ENCODE measurements around the gene PRRX2.

Gene PRRX2

DNA sequence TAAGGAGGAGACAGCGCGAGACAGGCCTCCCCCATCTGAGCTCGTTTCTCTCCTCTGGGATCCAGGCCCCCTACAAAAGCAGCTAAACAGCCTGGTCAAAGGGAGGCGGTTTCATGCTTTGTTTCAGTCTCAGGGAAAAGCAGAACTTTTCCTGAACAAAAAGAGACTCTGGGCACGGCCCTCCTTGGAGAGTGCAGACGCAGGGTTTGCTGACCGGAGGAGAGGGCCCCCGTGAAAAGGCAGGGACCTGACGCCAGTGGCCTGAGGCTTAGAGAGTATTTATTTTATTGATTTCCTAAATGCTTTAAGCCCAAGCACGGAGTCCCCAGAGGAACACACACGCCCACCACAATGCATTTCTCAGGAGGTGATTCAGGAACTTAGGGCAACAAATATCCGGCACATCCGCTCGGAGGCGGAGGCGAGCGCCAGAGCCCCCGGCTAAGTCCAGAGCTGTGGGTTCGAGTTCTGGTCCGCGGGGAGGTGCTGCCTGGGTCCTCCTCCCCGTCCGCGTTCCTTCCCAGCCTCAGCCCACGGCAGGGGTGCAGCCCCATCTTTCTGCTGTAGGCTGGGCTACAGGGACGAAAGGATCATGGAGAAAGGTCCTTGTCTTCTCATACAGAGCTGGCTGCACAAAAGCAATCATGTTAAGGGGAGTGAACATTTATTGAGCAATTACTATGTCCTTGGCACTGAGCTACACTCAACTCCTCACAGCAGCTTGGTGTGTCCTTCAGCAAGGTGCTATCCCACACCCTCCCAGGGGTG, 47.4 kb downstream of the PRRX2 start:
- no peaks in the 10 kb centered on the region for H3K79me2 ChIP-seq (ENCODE audit: low read length)
- no peak overlapping the region for H3K4me2 ChIP-seq (ENCODE audit: low read length)
- H3K36me3 ChIP-seq (replicated peaks; ENCODE audit: low read depth, low read length): no peaks in the 10 kb centered on the region
- no peaks in the 10 kb centered on the region for H3K9me3 ChIP-seq (ENCODE audit: insufficient read depth, low read length)
- no peaks in the 10 kb centered on the region for H3K4me1 ChIP-seq (ENCODE audit: low read length)
- no peak overlapping the region for H3K4me3 ChIP-seq (ENCODE audit: low read length)
- TF ChIP-seq, protein P1, sequence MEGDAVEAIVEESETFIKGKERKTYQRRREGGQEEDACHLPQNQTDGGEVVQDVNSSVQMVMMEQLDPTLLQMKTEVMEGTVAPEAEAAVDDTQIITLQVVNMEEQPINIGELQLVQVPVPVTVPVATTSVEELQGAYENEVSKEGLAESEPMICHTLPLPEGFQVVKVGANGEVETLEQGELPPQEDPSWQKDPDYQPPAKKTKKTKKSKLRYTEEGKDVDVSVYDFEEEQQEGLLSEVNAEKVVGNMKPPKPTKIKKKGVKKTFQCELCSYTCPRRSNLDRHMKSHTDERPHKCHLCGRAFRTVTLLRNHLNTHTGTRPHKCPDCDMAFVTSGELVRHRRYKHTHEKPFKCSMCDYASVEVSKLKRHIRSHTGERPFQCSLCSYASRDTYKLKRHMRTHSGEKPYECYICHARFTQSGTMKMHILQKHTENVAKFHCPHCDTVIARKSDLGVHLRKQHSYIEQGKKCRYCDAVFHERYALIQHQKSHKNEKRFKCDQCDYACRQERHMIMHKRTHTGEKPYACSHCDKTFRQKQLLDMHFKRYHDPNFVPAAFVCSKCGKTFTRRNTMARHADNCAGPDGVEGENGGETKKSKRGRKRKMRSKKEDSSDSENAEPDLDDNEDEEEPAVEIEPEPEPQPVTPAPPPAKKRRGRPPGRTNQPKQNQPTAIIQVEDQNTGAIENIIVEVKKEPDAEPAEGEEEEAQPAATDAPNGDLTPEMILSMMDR (IDR thresholded peaks at IDR 0.05; ENCODE audit: low read depth, low read length): no peak
- TF ChIP-seq EZH2phosphoT487 (IDR thresholded peaks at IDR 0.05; ENCODE audit: low read depth): no peak
- H3K27me3 ChIP-seq (ENCODE audit: low read depth, low read length): no peaks in the 10 kb centered on the region
- H2AFZ ChIP-seq (ENCODE audit: low read depth, low read length): no peak overlapping the region
- H3K27ac ChIP-seq (ENCODE audit: low read length): no peak overlapping the region
- no peaks in the 10 kb centered on the region for H4K20me1 ChIP-seq (ENCODE audit: insufficient read depth, low read length)
- H3K9ac ChIP-seq (ENCODE audit: low read length): no peak overlapping the region

DNA sequence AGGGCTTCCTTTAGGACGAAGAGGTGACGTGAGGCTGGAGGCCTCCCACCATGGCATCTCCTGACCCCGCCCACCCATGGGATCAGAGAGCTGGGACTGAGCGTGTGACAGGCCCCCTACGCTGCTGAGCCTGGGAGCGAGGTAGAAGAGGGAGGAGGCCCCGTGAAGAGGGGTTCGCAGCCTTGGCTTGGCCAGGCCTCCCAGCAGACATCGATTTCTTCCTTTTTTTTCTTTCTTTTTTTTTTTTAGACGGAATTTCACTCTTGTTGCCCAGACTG, 47.9 kb downstream of the PRRX2 start:
- no peaks in the 10 kb centered on the region for H4K20me1 ChIP-seq (ENCODE audit: insufficient read depth, low read length)
- H3K27me3 ChIP-seq (ENCODE audit: low read depth, low read length): no peaks in the 10 kb centered on the region
- no peak overlapping the region for H2AFZ ChIP-seq (ENCODE audit: low read depth, low read length)
- no peak overlapping the region for H3K4me2 ChIP-seq (ENCODE audit: low read length)
- TF ChIP-seq EZH2phosphoT487 (IDR thresholded peaks at IDR 0.05; ENCODE audit: low read depth): no peak
- TF ChIP-seq, protein P1 (IDR thresholded peaks at IDR 0.05; ENCODE audit: low read depth, low read length): no peak
- no peaks in the 10 kb centered on the region for H3K9me3 ChIP-seq (ENCODE audit: insufficient read depth, low read length)
- no peaks in the 10 kb centered on the region for H3K36me3 ChIP-seq (replicated peaks; ENCODE audit: low read depth, low read length)
- no peak overlapping the region for H3K4me3 ChIP-seq (ENCODE audit: low read length)
- no peak overlapping the region for H3K9ac ChIP-seq (ENCODE audit: low read length)
- H3K79me2 ChIP-seq (ENCODE audit: low read length): no peaks in the 10 kb centered on the region
- no peaks in the 10 kb centered on the region for H3K4me1 ChIP-seq (ENCODE audit: low read length)
- H3K27ac ChIP-seq (ENCODE audit: low read length): no peak overlapping the region

DNA sequence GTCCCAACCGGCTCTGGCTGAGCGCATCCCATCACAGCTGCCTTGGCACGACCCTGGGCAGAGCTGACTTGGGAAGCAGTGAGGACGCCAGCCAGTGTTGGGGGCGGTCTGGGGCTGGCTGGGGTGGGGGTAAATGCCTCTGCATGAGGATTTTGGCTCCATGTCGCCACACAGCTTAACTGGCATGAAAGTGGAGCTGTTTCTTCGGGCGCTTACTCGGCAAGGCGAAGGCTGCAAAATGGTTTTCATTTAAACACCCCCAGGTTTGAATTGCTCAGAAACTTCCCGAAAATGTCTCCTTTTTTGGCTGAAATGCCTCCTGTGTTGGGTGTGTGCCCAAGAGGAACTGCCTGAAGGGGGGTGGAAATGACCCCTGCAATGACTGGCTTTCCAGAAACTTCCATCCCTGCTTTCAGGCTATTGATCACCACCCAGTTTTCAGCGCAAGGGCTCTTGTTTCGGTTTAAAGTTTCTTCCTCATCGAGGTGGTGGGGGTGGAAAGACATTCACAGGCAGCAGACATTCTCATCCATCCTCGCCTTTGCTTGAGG, 49.1 kb downstream of the PRRX2 start:
- TF ChIP-seq, protein P1 (IDR thresholded peaks at IDR 0.05; ENCODE audit: low read depth, low read length): no peak
- no peak for TF ChIP-seq EZH2phosphoT487 (IDR thresholded peaks at IDR 0.05; ENCODE audit: low read depth)

DNA sequence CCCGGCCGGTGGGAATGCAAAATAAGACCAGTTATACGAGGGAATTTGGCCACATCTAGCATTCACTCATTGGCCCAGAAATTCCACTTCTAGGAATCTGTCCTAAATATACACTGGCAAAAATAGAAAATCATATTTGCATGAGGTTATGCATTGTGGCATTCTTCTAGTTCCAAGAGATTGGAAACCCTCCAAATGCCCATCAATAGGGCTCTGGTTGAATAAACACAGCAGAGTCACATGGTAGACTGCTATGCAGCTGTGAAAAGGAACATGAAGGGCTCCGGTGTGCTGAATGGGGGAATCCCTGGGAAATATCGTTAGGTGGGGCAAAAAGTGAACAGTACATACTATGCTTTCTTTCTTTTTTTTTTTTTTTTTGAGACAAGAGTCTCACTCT, 50.6 kb downstream of the PRRX2 start:
- H3K4me1 ChIP-seq (ENCODE audit: low read length): no peaks in the 10 kb centered on the region
- no peaks in the 10 kb centered on the region for H3K79me2 ChIP-seq (ENCODE audit: low read length)

More for the DNA sequence above, 49.1 kb downstream of the PRRX2 start:
- Histone ChIP-seq H3K9ac (ENCODE audit: low read length) (no peak overlapping the region), H3K27me3 (ENCODE audit: low read depth, low read length) (no peaks in the 10 kb centered on the region), H4K20me1 (ENCODE audit: insufficient read depth, low read length) (no peaks in the 10 kb centered on the region), H3K9me3 (ENCODE audit: insufficient read depth, low read length) (no peaks in the 10 kb centered on the region), H3K4me3 (ENCODE audit: low read length) (no peak overlapping the region), H3K27ac (ENCODE audit: low read length) (no peak overlapping the region), H3K79me2 (ENCODE audit: low read length) (no peaks in the 10 kb centered on the region), H3K36me3 (replicated peaks; ENCODE audit: low read depth, low read length) (no peaks in the 10 kb centered on the region), H2AFZ (ENCODE audit: low read depth, low read length) (no peak overlapping the region), H3K4me1 (ENCODE audit: low read length) (no peaks in the 10 kb centered on the region), H3K4me2 (ENCODE audit: low read length) (no peak overlapping the region)

More for the DNA sequence above, 50.6 kb downstream of the PRRX2 start:
- H3K27ac ChIP-seq (ENCODE audit: low read length): no peak overlapping the region
- no peaks in the 10 kb centered on the region for H4K20me1 ChIP-seq (ENCODE audit: insufficient read depth, low read length)
- H3K4me3 ChIP-seq (ENCODE audit: low read length): no peak overlapping the region
- no peaks in the 10 kb centered on the region for H3K27me3 ChIP-seq (ENCODE audit: low read depth, low read length)
- H3K9ac ChIP-seq (ENCODE audit: low read length): no peak overlapping the region
- no peaks in the 10 kb centered on the region for H3K9me3 ChIP-seq (ENCODE audit: insufficient read depth, low read length)
- H3K4me2 ChIP-seq (ENCODE audit: low read length): no peak overlapping the region
- no peak for TF ChIP-seq EZH2phosphoT487 (IDR thresholded peaks at IDR 0.05; ENCODE audit: low read depth)
- TF ChIP-seq, protein P1 (IDR thresholded peaks at IDR 0.05; ENCODE audit: low read depth, low read length): no peak
- H2AFZ ChIP-seq (ENCODE audit: low read depth, low read length): no peak overlapping the region
- H3K36me3 ChIP-seq (replicated peaks; ENCODE audit: low read depth, low read length): no peaks in the 10 kb centered on the region
